ENCODE measurements around the gene SCAF4.
"Not testable (repeated sequence)": the region's sequence is repeated elsewhere in the genome, so short reads cannot be mapped to it uniquely, and the experiment has no call there.

Gene SCAF4

GRCh38 chr21:31666445-31667010 lies 65.4 kb downstream of the SCAF4 start:
- no peak overlapping the region for H3K4me3 ChIP-seq (ENCODE audit: insufficient read depth, low read depth, low read length, poor library complexity, severe bottlenecking)
- no peaks in the 10 kb centered on the region for H3K27me3 ChIP-seq (replicated peaks; ENCODE audit: control insufficient read depth, insufficient read depth, low read length, poor library complexity, severe bottlenecking)
- H3K9me3 ChIP-seq (ENCODE audit: control insufficient read depth, low read length): no peaks in the 10 kb centered on the region
- no peak for DNase-seq
- peaks cover 16% of the 10 kb centered on the region for H3K4me1 ChIP-seq (ENCODE audit: control insufficient read depth, insufficient read depth, low read length, poor library complexity, severe bottlenecking)
- H3K36me3 ChIP-seq (ENCODE audit: control insufficient read depth, insufficient read depth, low read length): peaks cover 60% of the 10 kb centered on the region
- peak overlapping the region; percentile 7 for H3K27ac ChIP-seq (ENCODE audit: insufficient read depth, low read length, poor library complexity, severe bottlenecking)

GRCh38 chr21:31665869-31666268 lies 66.0 kb downstream of the SCAF4 start:
- not testable (repeated sequence) for H3K9me3 ChIP-seq (ENCODE audit: control insufficient read depth, low read length); H3K27me3 ChIP-seq (replicated peaks; ENCODE audit: control insufficient read depth, insufficient read depth, low read length, poor library complexity, severe bottlenecking); H3K27ac ChIP-seq (ENCODE audit: insufficient read depth, low read length, poor library complexity, severe bottlenecking); DNase-seq; H3K4me3 ChIP-seq (ENCODE audit: insufficient read depth, low read depth, low read length, poor library complexity, severe bottlenecking)
- Histone ChIP-seq H3K36me3 (ENCODE audit: control insufficient read depth, insufficient read depth, low read length) (peaks cover 53% of the 10 kb centered on the region), H3K4me1 (ENCODE audit: control insufficient read depth, insufficient read depth, low read length, poor library complexity, severe bottlenecking) (peaks cover 16% of the 10 kb centered on the region)

GRCh38 chr21:31665397-31665796 lies 66.5 kb downstream of the SCAF4 start:
- H3K27ac ChIP-seq (ENCODE audit: insufficient read depth, low read length, poor library complexity, severe bottlenecking): no peak overlapping the region
- peaks cover 20% of the 10 kb centered on the region for H3K4me1 ChIP-seq (ENCODE audit: control insufficient read depth, insufficient read depth, low read length, poor library complexity, severe bottlenecking)
- H3K4me3 ChIP-seq (ENCODE audit: insufficient read depth, low read depth, low read length, poor library complexity, severe bottlenecking): no peak overlapping the region
- H3K9me3 ChIP-seq (ENCODE audit: control insufficient read depth, low read length): no peaks in the 10 kb centered on the region
- peaks cover 49% of the 10 kb centered on the region for H3K36me3 ChIP-seq (ENCODE audit: control insufficient read depth, insufficient read depth, low read length)
- H3K27me3 ChIP-seq (replicated peaks; ENCODE audit: control insufficient read depth, insufficient read depth, low read length, poor library complexity, severe bottlenecking): no peaks in the 10 kb centered on the region
- no peak for DNase-seq

GRCh38 chr21:31663584-31664249 lies 68.2 kb downstream of the SCAF4 start:
- peaks cover 24% of the 10 kb centered on the region for H3K4me1 ChIP-seq (ENCODE audit: control insufficient read depth, insufficient read depth, low read length, poor library complexity, severe bottlenecking)
- H3K27ac ChIP-seq (ENCODE audit: insufficient read depth, low read length, poor library complexity, severe bottlenecking): no peak overlapping the region
- no peak for DNase-seq
- no peaks in the 10 kb centered on the region for H3K9me3 ChIP-seq (ENCODE audit: control insufficient read depth, low read length)
- no peak overlapping the region for H3K4me3 ChIP-seq (ENCODE audit: insufficient read depth, low read depth, low read length, poor library complexity, severe bottlenecking)
- peaks cover 33% of the 10 kb centered on the region for H3K36me3 ChIP-seq (ENCODE audit: control insufficient read depth, insufficient read depth, low read length)
- no peaks in the 10 kb centered on the region for H3K27me3 ChIP-seq (replicated peaks; ENCODE audit: control insufficient read depth, insufficient read depth, low read length, poor library complexity, severe bottlenecking)

DNA sequence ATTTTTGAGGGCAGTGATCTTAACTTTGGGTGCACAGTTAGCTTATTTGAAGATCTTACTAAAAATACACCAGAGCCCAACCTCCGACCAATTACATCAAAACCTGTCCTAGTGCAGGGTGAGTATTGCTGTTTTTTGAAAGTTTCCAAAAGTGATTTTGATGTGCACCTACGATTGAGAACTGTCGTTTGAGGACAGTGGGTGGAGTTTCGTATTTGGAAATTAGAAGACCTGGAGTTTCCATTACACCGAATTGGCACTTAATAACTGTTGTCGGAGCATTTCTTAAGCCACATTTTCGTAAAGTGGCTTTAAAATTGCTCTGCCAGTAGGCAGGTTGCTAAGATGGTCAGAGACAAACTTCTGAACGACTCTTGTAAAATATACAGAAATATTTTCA lies 71.3 kb downstream of the SCAF4 start:
- DNase-seq: no peak
- Histone ChIP-seq H3K36me3 (ENCODE audit: control insufficient read depth, insufficient read depth, low read length) (peaks cover 15% of the 10 kb centered on the region), H3K27ac (ENCODE audit: insufficient read depth, low read length, poor library complexity, severe bottlenecking) (peak overlapping the region; percentile 88), H3K27me3 (replicated peaks; ENCODE audit: control insufficient read depth, insufficient read depth, low read length, poor library complexity, severe bottlenecking) (no peaks in the 10 kb centered on the region), H3K4me3 (ENCODE audit: insufficient read depth, low read depth, low read length, poor library complexity, severe bottlenecking) (peak overlapping the region; percentile 76), H3K9me3 (ENCODE audit: control insufficient read depth, low read length) (no peaks in the 10 kb centered on the region), H3K4me1 (ENCODE audit: control insufficient read depth, insufficient read depth, low read length, poor library complexity, severe bottlenecking) (peaks cover 24% of the 10 kb centered on the region)

DNA sequence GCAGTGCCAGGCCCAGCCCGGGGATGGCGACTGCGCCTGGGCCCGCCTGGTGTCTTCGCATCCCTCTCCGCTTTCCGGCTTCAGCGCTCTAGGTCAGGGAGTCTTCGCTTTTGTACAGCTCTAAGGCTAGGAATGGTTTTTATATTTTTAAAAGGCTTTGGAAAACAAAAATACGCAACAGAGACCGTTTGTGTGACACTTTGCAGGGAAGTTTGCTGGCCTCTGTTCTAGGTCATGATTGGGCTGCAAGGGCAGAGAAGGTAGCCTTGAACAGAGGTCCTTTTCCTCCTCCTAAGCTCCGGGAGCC lies 71.7 kb downstream of the SCAF4 start:
- Histone ChIP-seq H3K9me3 (ENCODE audit: control insufficient read depth, low read length) (no peaks in the 10 kb centered on the region), H3K36me3 (ENCODE audit: control insufficient read depth, insufficient read depth, low read length) (peaks cover 15% of the 10 kb centered on the region), H3K4me1 (ENCODE audit: control insufficient read depth, insufficient read depth, low read length, poor library complexity, severe bottlenecking) (peaks cover 28% of the 10 kb centered on the region), H3K27ac (ENCODE audit: insufficient read depth, low read length, poor library complexity, severe bottlenecking) (peak overlapping the region; percentile 88), H3K27me3 (replicated peaks; ENCODE audit: control insufficient read depth, insufficient read depth, low read length, poor library complexity, severe bottlenecking) (no peaks in the 10 kb centered on the region), H3K4me3 (ENCODE audit: insufficient read depth, low read depth, low read length, poor library complexity, severe bottlenecking) (peak overlapping the region; percentile 76)
- no peak for DNase-seq

- Histone ChIP-seq H3K4me1 (ENCODE audit: control insufficient read depth, insufficient read depth, low read length, poor library complexity, severe bottlenecking) (peaks cover 29% of the 10 kb centered on the region), H3K9me3 (ENCODE audit: control insufficient read depth, low read length) (no peaks in the 10 kb centered on the region), H3K36me3 (ENCODE audit: control insufficient read depth, insufficient read depth, low read length) (peaks cover 11% of the 10 kb centered on the region), H3K27ac (ENCODE audit: insufficient read depth, low read length, poor library complexity, severe bottlenecking) (peak within 1 kb of the TSS; percentile 88), H3K4me3 (ENCODE audit: insufficient read depth, low read depth, low read length, poor library complexity, severe bottlenecking) (peak within 1 kb of the TSS; percentile 76), H3K27me3 (replicated peaks; ENCODE audit: control insufficient read depth, insufficient read depth, low read length, poor library complexity, severe bottlenecking) (no peaks in the 10 kb centered on the region)
- DNase-seq: peak; percentile 92 to 94 (median 93)
Measured at GRCh38 chr21:31659536-31660258, 72.2 kb downstream of the SCAF4 start, which contains the start of gene SOD1. TSS of gene SOD1 (plus strand) at chr21:31659693. CDS start at chr21:31659770, 77 bp downstream.

- peak overlapping the region; percentile 76 for H3K4me3 ChIP-seq (ENCODE audit: insufficient read depth, low read depth, low read length, poor library complexity, severe bottlenecking)
- no peak for DNase-seq
- H3K4me1 ChIP-seq (ENCODE audit: control insufficient read depth, insufficient read depth, low read length, poor library complexity, severe bottlenecking): peaks cover 27% of the 10 kb centered on the region
- H3K9me3 ChIP-seq (ENCODE audit: control insufficient read depth, low read length): no peaks in the 10 kb centered on the region
- no peaks in the 10 kb centered on the region for H3K27me3 ChIP-seq (replicated peaks; ENCODE audit: control insufficient read depth, insufficient read depth, low read length, poor library complexity, severe bottlenecking)
- peak overlapping the region; percentile 88 for H3K27ac ChIP-seq (ENCODE audit: insufficient read depth, low read length, poor library complexity, severe bottlenecking)
- peaks cover 11% of the 10 kb centered on the region for H3K36me3 ChIP-seq (ENCODE audit: control insufficient read depth, insufficient read depth, low read length)
Measured at GRCh38 chr21:31659286-31659535, 72.7 kb downstream of the SCAF4 start.

- no peaks in the 10 kb centered on the region for H3K9me3 ChIP-seq (ENCODE audit: control insufficient read depth, low read length)
- H3K27me3 ChIP-seq (replicated peaks; ENCODE audit: control insufficient read depth, insufficient read depth, low read length, poor library complexity, severe bottlenecking): no peaks in the 10 kb centered on the region
- H3K4me1 ChIP-seq (ENCODE audit: control insufficient read depth, insufficient read depth, low read length, poor library complexity, severe bottlenecking): peaks cover 16% of the 10 kb centered on the region
- no peak for DNase-seq
- H3K27ac ChIP-seq (ENCODE audit: insufficient read depth, low read length, poor library complexity, severe bottlenecking): no peak overlapping the region
- H3K4me3 ChIP-seq (ENCODE audit: insufficient read depth, low read depth, low read length, poor library complexity, severe bottlenecking): no peak overlapping the region
- H3K36me3 ChIP-seq (ENCODE audit: control insufficient read depth, insufficient read depth, low read length): peaks cover 7% of the 10 kb centered on the region
Measured at GRCh38 chr21:31658053-31658452, 73.9 kb downstream of the SCAF4 start.
